CD14-positive monocyte (primary cell): Measurements from ENCODE around the gene TRAFD1. TPM values are rescaled to one million over a fixed set of nuclear protein-coding genes. Genes with fewer than 3 reads are reported as not detected.

Source experiments
- DNase-seq, 3 donors: peaks; one replicate each; pipeline ENCODE4 v3.0.0-alpha.2; 2011 to 2022
- H2AFZ ChIP-seq: 2 replicates; pipeline ENCODE4 v1.6.0; 2012; ENCODE audit warnings: mild to moderate bottlenecking, low read depth, low read length, inconsistent platforms; ENCODE audit not compliant: insufficient read depth, poor library complexity, severe bottlenecking
- H3K27ac ChIP-seq, 2 donors: 1 replicate in 1 of 2; 2 replicates in 1 of 2; pipeline ENCODE4 v1.5.1; 2012 to 2013; ENCODE audit warnings: low read length in 2 of 2, control low read depth in 1 of 2, inconsistent platforms in 1 of 2, low read depth in 1 of 2, mild to moderate bottlenecking in 1 of 2
- H3K27me3 ChIP-seq, 2 donors: one replicate each; pipeline versions ENCODE4 v1.6.0 to v1.6.1; 2011 to 2013; ENCODE audit warnings: low read length in 2 of 2; ENCODE audit not compliant: control insufficient read depth in 2 of 2, insufficient read depth in 2 of 2
- H3K36me3 ChIP-seq, 2 donors: replicated peaks in 1 of 2; 1 replicate in 1 of 2; 2 replicates in 1 of 2; pipeline versions ENCODE4 v1.5.1 to v1.6.1; 2012 to 2013; ENCODE audit warnings: low read length in 2 of 2, control low read depth in 1 of 2, inconsistent platforms in 1 of 2, mild to moderate bottlenecking in 1 of 2; ENCODE audit not compliant: insufficient read depth in 2 of 2, control insufficient read depth in 1 of 2
- H3K4me1 ChIP-seq, 2 donors: 1 replicate in 1 of 2; 2 replicates in 1 of 2; pipeline versions ENCODE4 v1.5.1 to v1.6.1; 2012 to 2013; ENCODE audit warnings: low read length in 2 of 2, control low read depth in 1 of 2, inconsistent platforms in 1 of 2, mild to moderate bottlenecking in 1 of 2, moderate library complexity in 1 of 2; ENCODE audit not compliant: insufficient read depth in 2 of 2, control insufficient read depth in 1 of 2
- H3K4me2 ChIP-seq: replicated peaks from 2 replicates; pipeline ENCODE3; 2012; ENCODE audit warnings: low read length, moderate library complexity, mild to moderate bottlenecking; ENCODE audit not compliant: poor library complexity, severe bottlenecking; ENCODE audit errors: extremely low read depth
- H3K4me3 ChIP-seq, 3 experiments: fragments of 200-600 bp in 1 of 3; sonication (generic) in 1 of 3; replicated peaks in 1 of 3; 1 replicate in 2 of 3; 2 replicates in 1 of 3; pipeline ENCODE4 v1.5.1; 2011 to 2013; ENCODE audit warnings: low read length in 3 of 3, mild to moderate bottlenecking in 3 of 3, control low read depth in 2 of 3, low read depth in 2 of 3, inconsistent platforms in 1 of 3, moderate library complexity in 1 of 3
- H3K79me2 ChIP-seq: 2 replicates; pipeline ENCODE4 v1.6.0; 2012; ENCODE audit warnings: mild to moderate bottlenecking, control low read depth, inconsistent platforms, low read length, moderate library complexity; ENCODE audit not compliant: insufficient read depth
- H3K9ac ChIP-seq: 2 replicates; pipeline ENCODE4 v1.6.0; 2017; ENCODE audit warnings: low read length, mild to moderate bottlenecking; ENCODE audit not compliant: insufficient read depth, poor library complexity, severe bottlenecking
- H3K9me3 ChIP-seq, 2 donors: replicated peaks in 1 of 2; 1 replicate in 1 of 2; 2 replicates in 1 of 2; pipeline versions ENCODE4 v1.5.1 to v1.6.1; 2012 to 2013; ENCODE audit warnings: low read length in 2 of 2, control low read depth in 1 of 2; ENCODE audit not compliant: control insufficient read depth in 1 of 2, insufficient read depth in 1 of 2
- H4K20me1 ChIP-seq: 2 replicates; pipeline ENCODE4 v1.6.0; 2012; ENCODE audit warnings: mild to moderate bottlenecking, low read length, control low read depth, moderate library complexity; ENCODE audit not compliant: insufficient read depth
- H3K27ac Mint-ChIP-seq, 7 donors: one replicate each; pipeline ENCODE4 v1.8.0; 2020; ENCODE audit warnings: mild to moderate bottlenecking in 7 of 7, mixed read lengths in 7 of 7, moderate library complexity in 6 of 7, inconsistent platforms in 2 of 7
- H3K27me3 Mint-ChIP-seq, 3 donors: one replicate each; pipeline ENCODE4 v1.8.0; 2021 to 2022; ENCODE audit warnings: low read depth in 3 of 3, mild to moderate bottlenecking in 3 of 3, mixed read lengths in 3 of 3, moderate library complexity in 3 of 3, inconsistent platforms in 1 of 3
- H3K36me3 Mint-ChIP-seq, 2 donors: one replicate each; pipeline ENCODE4 v1.8.0; 2020; ENCODE audit warnings: mixed read lengths in 2 of 2, inconsistent platforms in 1 of 2, mild to moderate bottlenecking in 1 of 2
- H3K4me1 Mint-ChIP-seq: one replicate; pipeline ENCODE4 v1.8.0; 2020; ENCODE audit warnings: mild to moderate bottlenecking, mixed read lengths
- H3K4me3 Mint-ChIP-seq, 2 donors: one replicate each; pipeline ENCODE4 v1.8.0; 2020; ENCODE audit warnings: mild to moderate bottlenecking in 2 of 2, mixed read lengths in 2 of 2, moderate library complexity in 1 of 2
- H3K9me3 Mint-ChIP-seq, 7 donors: one replicate each; pipeline ENCODE4 v1.8.0; 2020 to 2022; ENCODE audit warnings: mixed read lengths in 7 of 7, mild to moderate bottlenecking in 6 of 7, moderate library complexity in 6 of 7, inconsistent platforms in 2 of 7
- WGBS: methylation state at CpG from one replicate; pipeline ENCODE4 v1.1.5; 2013; ENCODE audit warnings: missing lambda C conversion rate; ENCODE audit not compliant: insufficient coverage; 5-methylcytosine and 5-hydroxymethylcytosine counted together
- intact Hi-C, 2 donors: fragments of 100-400 bp; cut with micrococcal nuclease; formaldehyde crosslinking; loops; one replicate each; pipeline versions ENCODE4 v1.15.0 to v1.15.1; 2023
- polyA plus RNA-seq, 3 donors: library from polyadenylated mRNA; depleted of rRNA in 1 of 3; unstranded in 2 of 3; stranded (reverse) in 1 of 3; fragments of 300-500 nt in 2 of 3; fragments of >200 nt in 1 of 3; fragmentation: Illumina TruSeq in 2 of 3; gene quantifications; 1 replicate in 2 of 3; 2 replicates in 1 of 3; pipeline ENCODE4 v1.2.3, GENCODE V29; 2012 to 2021
- TF ChIP-seq, protein P1 (sequence below): fragments of 200-600 bp; IDR thresholded peaks from one replicate; pipeline ENCODE4 v1.8.0; 2022; ENCODE audit warnings: antibody characterized with exemption, mild to moderate bottlenecking

TRAFD1 gene
- polyA plus RNA-seq, 3 donors, result 35.2 to 83.6 (median 82.3) TPM

DNA sequence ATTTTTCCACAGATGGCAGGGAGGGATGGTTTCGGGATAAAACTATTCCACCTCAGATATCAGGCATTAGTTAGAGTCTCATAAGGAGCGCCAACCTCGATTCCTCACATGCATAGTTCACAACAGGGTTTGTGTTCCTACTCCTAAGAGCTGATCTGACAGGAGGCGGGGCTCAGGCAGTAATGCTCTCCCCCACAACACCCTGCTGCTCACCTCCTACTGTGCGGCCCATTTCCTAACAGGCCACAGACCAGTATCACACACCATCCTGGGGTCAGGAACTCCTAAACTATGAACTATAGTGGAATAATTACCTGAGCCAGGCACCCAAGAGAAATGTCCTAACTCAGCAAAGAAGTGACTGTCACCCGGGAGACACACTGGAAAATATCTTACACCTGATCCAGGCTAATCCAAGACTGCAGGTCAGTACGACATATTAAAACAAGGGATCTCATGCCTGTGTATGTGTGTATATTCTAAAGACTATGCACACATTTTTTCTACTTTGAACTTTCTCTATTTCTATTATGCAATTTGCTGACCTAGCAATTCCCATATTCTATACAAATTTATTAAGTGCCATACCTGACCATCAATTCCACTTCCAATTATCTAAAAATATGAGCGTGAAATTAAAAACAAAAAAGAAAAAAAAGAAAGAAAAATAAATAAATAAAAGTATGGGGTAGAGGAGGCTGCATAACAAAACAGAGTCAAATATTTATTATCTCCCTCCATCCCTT, 21.4 kb upstream of the TRAFD1 start:
- no peak for DNase-seq
- Histone ChIP-seq H3K79me2 (peaks cover 98% of the 10 kb centered on the region), H2AFZ (no peak overlapping the region), H3K4me2 (no peak overlapping the region), H3K9ac (no peak overlapping the region), H4K20me1 (peaks cover 87% of the 10 kb centered on the region), H3K36me3 (peaks cover 12 to 46% of the 10 kb centered on the region in 2 donors), H3K27ac (peak overlapping the region in 1 of 2 donors; percentile 9), H3K27me3 (no peaks in the 10 kb centered on the region), H3K4me1 (peaks cover 20 to 21% of the 10 kb centered on the region in 2 donors), H3K9me3 (no peaks in the 10 kb centered on the region), H3K4me3 (no peak overlapping the region)
- Mint-ChIP-seq H3K4me3 (no peak overlapping the region), H3K27ac (peak overlapping the region in 2 of 7 donors; percentile 16 to 81), H3K36me3 (peaks cover 26 to 53% of the 10 kb centered on the region in 2 donors), H3K9me3 (peaks cover 0 to 2% (median 0%) of the 10 kb centered on the region in 7 donors), H3K27me3 (peaks cover 0 to 2% (median 0%) of the 10 kb centered on the region in 3 donors), H3K4me1 (peaks cover 25% of the 10 kb centered on the region)
- intact Hi-C loops, result no loop called here
- TF ChIP-seq, protein P1, sequence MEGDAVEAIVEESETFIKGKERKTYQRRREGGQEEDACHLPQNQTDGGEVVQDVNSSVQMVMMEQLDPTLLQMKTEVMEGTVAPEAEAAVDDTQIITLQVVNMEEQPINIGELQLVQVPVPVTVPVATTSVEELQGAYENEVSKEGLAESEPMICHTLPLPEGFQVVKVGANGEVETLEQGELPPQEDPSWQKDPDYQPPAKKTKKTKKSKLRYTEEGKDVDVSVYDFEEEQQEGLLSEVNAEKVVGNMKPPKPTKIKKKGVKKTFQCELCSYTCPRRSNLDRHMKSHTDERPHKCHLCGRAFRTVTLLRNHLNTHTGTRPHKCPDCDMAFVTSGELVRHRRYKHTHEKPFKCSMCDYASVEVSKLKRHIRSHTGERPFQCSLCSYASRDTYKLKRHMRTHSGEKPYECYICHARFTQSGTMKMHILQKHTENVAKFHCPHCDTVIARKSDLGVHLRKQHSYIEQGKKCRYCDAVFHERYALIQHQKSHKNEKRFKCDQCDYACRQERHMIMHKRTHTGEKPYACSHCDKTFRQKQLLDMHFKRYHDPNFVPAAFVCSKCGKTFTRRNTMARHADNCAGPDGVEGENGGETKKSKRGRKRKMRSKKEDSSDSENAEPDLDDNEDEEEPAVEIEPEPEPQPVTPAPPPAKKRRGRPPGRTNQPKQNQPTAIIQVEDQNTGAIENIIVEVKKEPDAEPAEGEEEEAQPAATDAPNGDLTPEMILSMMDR, result no peak
- WGBS, result 95% methylated on average over 4 of the region's 8 CpGs

DNA sequence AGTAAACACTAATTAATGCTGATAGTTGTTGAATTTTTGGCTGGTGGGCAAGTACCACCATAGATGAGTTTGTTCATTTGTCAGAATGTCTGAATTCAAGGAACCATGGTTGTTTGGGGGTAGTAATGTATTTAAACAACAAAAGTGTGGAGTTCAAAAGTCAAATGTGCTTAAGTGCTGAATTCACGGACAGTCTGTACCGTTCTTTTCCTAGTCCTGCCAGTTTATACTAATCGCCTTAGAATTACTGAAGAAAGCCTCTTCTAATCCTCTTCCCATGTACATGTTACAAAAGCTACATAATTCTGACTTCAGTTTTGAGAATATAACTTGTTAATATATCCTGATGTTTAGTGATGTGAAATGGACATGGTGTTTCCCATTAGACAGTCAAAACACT, 19.5 kb upstream of the TRAFD1 start:
- whole genome bisulfite sequencing, result no CpG with 5 or more reads among the region's 3 CpGs
- DNase-seq, result no peak
- Histone ChIP-seq H3K36me3 (peaks cover 7 to 28% of the 10 kb centered on the region in 2 donors), H3K9me3 (no peaks in the 10 kb centered on the region), H3K27ac (peak overlapping the region in 1 of 2 donors; percentile 15), H3K9ac (no peak overlapping the region), H3K27me3 (no peaks in the 10 kb centered on the region), H3K4me2 (no peak overlapping the region), H3K79me2 (peaks cover 80% of the 10 kb centered on the region), H3K4me3 (no peak overlapping the region), H3K4me1 (peaks cover 25 to 26% of the 10 kb centered on the region in 2 donors), H2AFZ (no peak overlapping the region), H4K20me1 (peaks cover 70% of the 10 kb centered on the region)
- H3K27me3 Mint-ChIP-seq, result no peaks in the 10 kb centered on the region
- H3K36me3 Mint-ChIP-seq, result peaks cover 18 to 36% of the 10 kb centered on the region in 2 donors
- no peak overlapping the region for H3K27ac Mint-ChIP-seq
- H3K9me3 Mint-ChIP-seq, result peaks cover 0 to 2% (median 0%) of the 10 kb centered on the region in 7 donors
- intact Hi-C loops, result loop anchor here in 1 of 2 donors (5.0 kb wide), 1 partner anchor 36 kb away; no protein-coding TSS in a partner anchor
- H3K4me3 Mint-ChIP-seq, result no peak overlapping the region
- peaks cover 30% of the 10 kb centered on the region for H3K4me1 Mint-ChIP-seq
- TF ChIP-seq, protein P1, result no peak
